HG02642 (cell line): ENCODE results near the gene RBM33.
A peak's percentile ranks its signal among the peaks of the same experiment; 100 is the strongest.
"Not testable (repeated sequence)": the region's sequence is repeated elsewhere in the genome, so short reads cannot be mapped to it uniquely, and the experiment has no call there.

Experiments used
- ATAC-seq: cut with Tn5 transposase; IDR thresholded peaks from one replicate; pipeline ENCODE4 v1.9.1; 2021; ENCODE audit warnings: mild to moderate bottlenecking; ENCODE audit not compliant: unreplicated experiment, poor library complexity

Gene RBM33

GRCh38 chr7:155815332-155816191 lies 171.1 kb downstream of the RBM33 start:
- ATAC-seq = peak; percentile 83

GRCh38 chr7:155816192-155816508 lies 171.7 kb downstream of the RBM33 start:
- no peak for ATAC-seq

- ATAC-seq = no peak
These were observed 172.5 kb downstream of the RBM33 start for GRCh38 chr7:155816996-155817395.

GRCh38 chr7:155817515-155817914 lies 173.1 kb downstream of the RBM33 start:
- ATAC-seq = not testable (repeated sequence)

GRCh38 chr7:155818154-155818819 lies 173.8 kb downstream of the RBM33 start:
- no peak for ATAC-seq

GRCh38 chr7:155818820-155819168 lies 174.3 kb downstream of the RBM33 start:
- ATAC-seq = no peak

GRCh38 chr7:155819186-155819585 lies 174.7 kb downstream of the RBM33 start:
- ATAC-seq = no peak

GRCh38 chr7:155820246-155820645 lies 175.8 kb downstream of the RBM33 start:
- no peak for ATAC-seq

GRCh38 chr7:155820788-155821187 lies 176.3 kb downstream of the RBM33 start:
- no peak for ATAC-seq

- no peak for ATAC-seq
These were observed 177.4 kb downstream of the RBM33 start for GRCh38 chr7:155821851-155822250.

GRCh38 chr7:155824227-155824886 lies 179.9 kb downstream of the RBM33 start:
- no peak for ATAC-seq

- ATAC-seq = no peak
These were observed 180.9 kb downstream of the RBM33 start for GRCh38 chr7:155825336-155825735.

GRCh38 chr7:155829796-155830470 lies 185.5 kb downstream of the RBM33 start:
- no peak for ATAC-seq
